ENCODE measurements around the gene ILRUN. TPM values are rescaled to one million over a fixed set of nuclear protein-coding genes. Genes with fewer than 3 reads are reported as not detected.
"Not testable (repeated sequence)": the region's sequence is repeated elsewhere in the genome, so short reads cannot be mapped to it uniquely, and the experiment has no call there.

Gene ILRUN
- total RNA-seq, 1 donor from 2014 or later = 56.3 TPM

GRCh38 chr6:34722451-34722850 lies 25.9 kb upstream of the ILRUN start:
- no peak overlapping the region for H3K4me3 Mint-ChIP-seq (ENCODE audit: low read depth)
- no peak overlapping the region for H3K27ac Mint-ChIP-seq
- H3K36me3 Mint-ChIP-seq (ENCODE audit: insufficient read depth) = peaks cover 1% of the 10 kb centered on the region
- H3K4me1 Mint-ChIP-seq (ENCODE audit: low read depth) = peaks cover 10% of the 10 kb centered on the region
- TF ChIP-seq CTCF (IDR thresholded peaks at IDR 0.05; ENCODE audit: unreplicated experiment) = no peak
- H3K9me3 Mint-ChIP-seq (ENCODE audit: low read depth) = peaks cover 5% of the 10 kb centered on the region
- H3K27me3 Mint-ChIP-seq = no peaks in the 10 kb centered on the region
- DNase-seq (ENCODE audit: low spot score, unreplicated experiment) = no peak

- DNase-seq (ENCODE audit: low spot score, unreplicated experiment); H3K27me3 Mint-ChIP-seq; H3K9me3 Mint-ChIP-seq (ENCODE audit: low read depth); H3K36me3 Mint-ChIP-seq (ENCODE audit: insufficient read depth): not testable (repeated sequence)
- H3K4me3 Mint-ChIP-seq (ENCODE audit: low read depth) = peak overlapping the region; percentile 1
- H3K4me1 Mint-ChIP-seq (ENCODE audit: low read depth) = peaks cover 13% of the 10 kb centered on the region
- H3K27ac Mint-ChIP-seq = peak overlapping the region; percentile 77
Measured at GRCh38 chr6:34720160-34720559, 23.6 kb upstream of the ILRUN start.

- DNase-seq (ENCODE audit: low spot score, unreplicated experiment); H3K27ac Mint-ChIP-seq; H3K36me3 Mint-ChIP-seq (ENCODE audit: insufficient read depth); H3K9me3 Mint-ChIP-seq (ENCODE audit: low read depth); H3K4me3 Mint-ChIP-seq (ENCODE audit: low read depth); H3K27me3 Mint-ChIP-seq: not testable (repeated sequence)
- H3K4me1 Mint-ChIP-seq (ENCODE audit: low read depth) = peaks cover 13% of the 10 kb centered on the region
Measured at GRCh38 chr6:34719646-34720045, 23.1 kb upstream of the ILRUN start.

- peaks cover 13% of the 10 kb centered on the region for H3K4me1 Mint-ChIP-seq (ENCODE audit: low read depth)
- no peak overlapping the region for H3K27ac Mint-ChIP-seq
- H3K27me3 Mint-ChIP-seq = no peaks in the 10 kb centered on the region
- H3K9me3 Mint-ChIP-seq (ENCODE audit: low read depth) = no peaks in the 10 kb centered on the region
- H3K4me3 Mint-ChIP-seq (ENCODE audit: low read depth) = no peak overlapping the region
- no peak for TF ChIP-seq CTCF (IDR thresholded peaks at IDR 0.05; ENCODE audit: unreplicated experiment)
- H3K36me3 Mint-ChIP-seq (ENCODE audit: insufficient read depth) = no peaks in the 10 kb centered on the region
- DNase-seq (ENCODE audit: low spot score, unreplicated experiment) = no peak
Measured at GRCh38 chr6:34718976-34719375, 22.4 kb upstream of the ILRUN start.

GRCh38 chr6:34717466-34717865 lies 20.9 kb upstream of the ILRUN start:
- no peak overlapping the region for H3K27ac Mint-ChIP-seq

GRCh38 chr6:34714663-34715062 lies 18.1 kb upstream of the ILRUN start:
- Mint-ChIP-seq H3K4me3 (ENCODE audit: low read depth) (no peak overlapping the region), H3K36me3 (ENCODE audit: insufficient read depth) (no peaks in the 10 kb centered on the region), H3K4me1 (ENCODE audit: low read depth) (peaks cover 9% of the 10 kb centered on the region), H3K27ac (no peak overlapping the region), H3K27me3 (no peaks in the 10 kb centered on the region), H3K9me3 (ENCODE audit: low read depth) (no peaks in the 10 kb centered on the region)
- no peak for DNase-seq (ENCODE audit: low spot score, unreplicated experiment)
- no peak for TF ChIP-seq CTCF (IDR thresholded peaks at IDR 0.05; ENCODE audit: unreplicated experiment)

More at GRCh38 chr6:34717466-34717865, 20.9 kb upstream of the ILRUN start:
- H3K4me1 Mint-ChIP-seq (ENCODE audit: low read depth) = peaks cover 13% of the 10 kb centered on the region
- DNase-seq (ENCODE audit: low spot score, unreplicated experiment) = no peak
- H3K36me3 Mint-ChIP-seq (ENCODE audit: insufficient read depth) = no peaks in the 10 kb centered on the region
- no peak overlapping the region for H3K4me3 Mint-ChIP-seq (ENCODE audit: low read depth)
- no peak for TF ChIP-seq CTCF (IDR thresholded peaks at IDR 0.05; ENCODE audit: unreplicated experiment)
- H3K9me3 Mint-ChIP-seq (ENCODE audit: low read depth) = no peaks in the 10 kb centered on the region
- no peaks in the 10 kb centered on the region for H3K27me3 Mint-ChIP-seq

GRCh38 chr6:34712881-34713280 lies 16.3 kb upstream of the ILRUN start:
- not testable (repeated sequence) for H3K4me3 Mint-ChIP-seq (ENCODE audit: low read depth); H3K36me3 Mint-ChIP-seq (ENCODE audit: insufficient read depth); H3K4me1 Mint-ChIP-seq (ENCODE audit: low read depth); H3K27ac Mint-ChIP-seq; H3K27me3 Mint-ChIP-seq; DNase-seq (ENCODE audit: low spot score, unreplicated experiment); H3K9me3 Mint-ChIP-seq (ENCODE audit: low read depth)

Data from progenitor cell of endocrine pancreas (in vitro differentiated cells).